H54 (cell line): ENCODE results near the gene SLC9A7.

Experiments used
- DNase-seq: peaks from one replicate; pipeline ENCODE4 v3.0.0; 2011; ENCODE audit warnings: low spot score, mixed read lengths; ENCODE audit not compliant: insufficient read length
- FAIRE-seq: peaks from 3 replicates; lab custom pipeline; 2011; peaks lifted over from hg19 to GRCh38; lab: Jason Lieb, UNC
- POLR2A ChIP-seq: IDR thresholded peaks from 2 replicates; pipeline ENCODE4 v1.6.1; 2011; ENCODE audit warnings: low read depth, mild to moderate bottlenecking, low read length

SLC9A7 gene

DNA sequence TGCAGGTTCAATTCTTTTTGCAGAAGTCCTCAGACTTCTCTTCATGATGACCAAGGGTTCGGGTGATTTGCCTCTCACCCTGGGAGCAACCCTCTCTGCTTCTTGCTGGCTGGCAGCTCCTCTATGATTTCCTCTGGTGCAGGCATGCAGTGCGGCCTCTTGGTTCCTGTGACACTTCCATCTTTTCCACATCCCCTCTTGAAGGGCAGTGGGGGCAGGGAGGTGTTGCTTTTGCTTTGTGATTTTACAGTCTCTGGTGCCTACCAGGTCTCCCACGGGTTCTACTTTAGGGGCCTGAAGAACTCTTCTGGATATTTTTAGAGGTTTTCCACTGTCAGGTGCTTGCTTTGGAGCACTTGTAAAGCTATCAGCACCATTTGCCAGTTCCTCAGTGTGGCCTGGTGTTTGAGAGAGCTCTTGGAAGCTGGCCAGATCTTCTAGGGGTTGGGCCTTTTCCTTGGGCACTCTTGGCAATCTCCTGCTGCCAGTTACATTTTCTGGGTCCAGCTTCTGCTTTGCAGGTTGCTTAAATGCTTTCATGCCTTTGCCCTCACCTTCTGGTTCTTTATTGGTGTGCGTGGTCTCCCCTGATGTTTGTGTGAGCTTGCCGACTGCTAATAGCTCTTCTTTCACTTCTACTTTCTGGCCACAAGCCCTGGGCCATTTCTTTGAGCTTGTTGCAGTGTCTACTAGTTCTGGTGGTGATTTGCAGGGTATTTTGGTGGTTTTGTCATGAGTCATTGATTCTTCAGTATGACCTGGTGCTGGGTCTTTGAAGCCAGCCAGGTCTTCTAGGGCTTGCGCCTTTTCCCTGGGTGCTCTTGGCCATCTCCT is 196.9 kb downstream of the SLC9A7 start:
- FAIRE-seq (no peak), DNase-seq (no peak)
- no peak for TF ChIP-seq POLR2A

DNA sequence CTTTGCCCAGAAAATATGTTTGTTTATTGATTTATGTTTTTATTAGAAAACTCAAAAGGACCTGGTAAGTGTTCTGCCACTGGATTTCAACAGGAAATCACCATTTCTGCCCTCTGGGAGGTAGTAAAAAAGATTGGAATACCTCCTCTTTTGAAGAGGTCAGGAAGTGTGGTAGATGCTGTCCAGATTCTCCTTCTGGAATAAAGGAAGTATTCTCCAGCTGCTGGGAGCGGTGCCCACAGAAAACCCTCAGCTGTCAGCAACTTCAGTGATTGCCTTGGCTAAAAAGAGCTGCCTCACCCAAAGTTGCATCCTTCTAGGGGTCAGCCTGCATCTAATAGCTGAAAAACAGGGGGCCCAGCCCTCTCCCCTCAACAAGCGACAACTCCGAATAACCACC is 199.9 kb downstream of the SLC9A7 start:
- no peak for TF ChIP-seq POLR2A
- no peak for FAIRE-seq

DNA sequence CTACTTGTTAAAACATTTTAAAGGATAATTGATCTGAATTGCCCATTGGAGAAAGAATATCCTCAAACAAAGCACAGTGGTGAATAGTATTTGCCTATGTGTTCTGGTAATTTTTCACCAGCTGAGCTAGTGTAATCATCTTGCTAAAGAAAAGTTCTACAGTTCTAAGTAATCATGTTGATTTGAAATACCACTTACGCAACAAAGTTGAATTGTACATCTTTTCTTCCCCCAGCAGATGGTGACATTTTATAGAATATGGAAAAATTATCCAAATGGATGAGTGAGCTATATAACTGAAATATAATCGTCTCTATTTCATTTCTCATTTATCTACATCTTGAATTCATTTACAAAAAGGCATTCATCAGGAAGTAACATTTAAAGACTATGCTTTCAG is 204.0 kb downstream of the SLC9A7 start:
- DNase-seq: no peak
- FAIRE-seq: no peak
- TF ChIP-seq POLR2A: no peak

More for the DNA sequence above, 199.9 kb downstream of the SLC9A7 start:
- DNase-seq: no peak

DNA sequence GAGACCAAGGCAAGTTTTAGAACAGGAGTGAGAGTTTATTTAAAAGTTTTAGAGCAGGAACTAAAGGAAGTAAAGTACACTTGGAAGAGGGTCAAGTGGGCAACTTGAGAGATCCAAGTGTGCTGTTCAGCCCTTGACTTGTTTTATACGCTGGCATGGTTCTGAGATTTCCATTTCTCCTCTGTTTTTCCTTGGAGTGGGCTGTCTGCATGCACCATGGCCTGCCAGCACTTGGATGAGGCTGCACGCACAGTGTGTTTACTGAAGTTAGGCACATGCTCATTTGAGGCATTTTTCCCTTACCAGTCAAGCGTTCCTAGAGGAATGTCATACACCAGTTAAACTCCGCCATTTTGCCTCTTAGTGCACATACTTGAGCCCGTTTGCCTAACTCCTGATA is 205.0 kb downstream of the SLC9A7 start:
- FAIRE-seq (no peak), DNase-seq (no peak)
- no peak for TF ChIP-seq POLR2A

DNA sequence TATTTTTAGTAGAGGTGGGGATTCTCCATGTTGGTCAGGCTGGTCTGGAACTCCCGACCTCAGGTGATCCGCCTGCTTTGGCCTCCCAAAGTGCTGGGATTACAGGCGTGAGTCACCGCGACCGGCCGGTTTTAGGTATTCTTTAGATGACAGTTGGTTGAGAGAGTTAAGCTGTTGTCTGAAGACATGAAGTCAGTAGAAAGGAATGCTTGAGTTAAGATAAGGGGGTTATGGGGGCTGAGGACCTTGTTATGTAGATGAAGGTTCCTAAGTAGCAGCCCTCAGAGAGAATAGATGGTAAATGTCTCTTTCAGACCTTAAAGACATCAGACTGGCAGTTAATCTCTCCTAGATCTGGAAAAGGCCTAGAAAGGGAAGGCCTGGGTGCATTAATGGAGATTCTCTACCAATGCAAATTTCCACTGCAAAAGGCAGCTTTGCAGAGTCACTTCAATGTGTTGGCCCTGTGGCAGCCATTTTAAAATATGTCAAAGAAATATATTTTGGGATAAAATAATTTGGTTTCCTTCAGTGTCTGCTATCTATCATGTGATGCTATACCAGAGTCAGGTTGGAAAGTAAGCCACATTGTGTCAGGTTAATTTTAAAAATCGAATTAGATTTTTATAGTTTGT is 207.3 kb downstream of the SLC9A7 start:
- TF ChIP-seq POLR2A: no peak
- FAIRE-seq: no peak
- DNase-seq: no peak

DNA sequence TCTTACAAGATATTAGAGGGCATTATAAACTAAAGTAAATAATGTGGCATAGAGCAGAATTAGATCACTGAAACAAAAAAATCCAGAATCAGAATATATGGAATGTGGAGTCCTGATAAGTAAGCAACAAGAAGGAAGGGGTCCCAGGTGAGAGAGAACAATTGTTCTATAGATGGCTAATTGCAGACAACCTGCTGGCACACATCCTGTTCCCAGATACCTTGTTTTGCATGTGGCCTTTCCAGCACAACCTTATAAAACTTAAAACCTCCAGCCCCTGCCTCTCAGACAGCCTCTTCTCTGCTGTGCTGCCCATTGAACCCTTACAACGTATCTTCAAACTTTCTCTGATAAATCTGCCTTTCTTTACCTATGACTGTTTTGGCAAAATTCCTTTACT is 209.0 kb downstream of the SLC9A7 start:
- FAIRE-seq: no peak
- TF ChIP-seq POLR2A: no peak
- DNase-seq: no peak
